ENCODE data around the gene SLC9A3. TPM values are rescaled to one million over a fixed set of nuclear protein-coding genes. Genes with fewer than 3 reads are reported as not detected.

Gene SLC9A3
- total RNA-seq, 4 donors from 2014 or later: 1.7 to 4.5 (median 2.9) TPM

- H3K27me3 ChIP-seq: peaks cover 0 to 2% (median 0%) of the 10 kb centered on the region in 3 donors
- no peaks in the 10 kb centered on the region for H3K9me3 ChIP-seq
- in situ Hi-C loops (cut with MboI; ENCODE audit: low sequenced_read_pairs in 4 of 4): no loop called here
- ATAC-seq (peak; percentile 88 to 93), DNase-seq (peak; percentile 43 to 52)
- peaks cover 18 to 22% of the 10 kb centered on the region in 2 donors for H3K4me1 ChIP-seq
- peaks cover 0 to 16% of the 10 kb centered on the region in 2 donors for H3K36me3 ChIP-seq
- no peak for TF ChIP-seq CTCF (IDR thresholded peaks at IDR 0.05 in 4 of 5, conservative IDR thresholded peaks at IDR 0.05 in 1 of 5)
- peak; percentile 67 to 77 for TF ChIP-seq POLR2A (IDR thresholded peaks at IDR 0.05)
- peak within 1 kb of the TSS; percentile 92 to 100 (median 97) for H3K4me3 ChIP-seq
- H3K27ac ChIP-seq: peak within 1 kb of the TSS; percentile 88 to 93 (median 90)
- intact Hi-C loops (cut with DNase I; ENCODE audit: low total_unique reads): loop anchor here (2.0 to 10.0 kb wide), 4 partner anchors 30 to 462 kb away; partner anchors contain the start of genes CEP72 and PDCD6
These were observed 81.7 kb downstream of the SLC9A3 start, which contains the start of gene EXOC3 for GRCh38 chr5:442335-443238. Gene EXOC3, plus strand, starts transcription at chr5:443176. Its CDS starts 3,030 bp downstream, at chr5:446206.

- ATAC-seq: no peak
- H3K4me1 ChIP-seq: peaks cover 18 to 22% of the 10 kb centered on the region in 2 donors
- no peak for DNase-seq
- intact Hi-C loops (cut with DNase I; ENCODE audit: low total_unique reads): loop anchor here (2.0 to 10.0 kb wide), 4 partner anchors 31 to 463 kb away; partner anchors contain the start of genes CEP72 and PDCD6
- peaks cover 0 to 7% (median 6%) of the 10 kb centered on the region in 3 donors for H3K27me3 ChIP-seq
- in situ Hi-C loops (cut with MboI; ENCODE audit: low sequenced_read_pairs in 4 of 4): no loop called here
- peak overlapping the region; percentile 92 to 100 (median 97) for H3K4me3 ChIP-seq
- peaks cover 0 to 10% of the 10 kb centered on the region in 2 donors for H3K36me3 ChIP-seq
- H3K9me3 ChIP-seq: no peaks in the 10 kb centered on the region
- TF ChIP-seq POLR2A (IDR thresholded peaks at IDR 0.05): no peak
- TF ChIP-seq CTCF (IDR thresholded peaks at IDR 0.05 in 4 of 5, conservative IDR thresholded peaks at IDR 0.05 in 1 of 5): no peak
- peak overlapping the region in 1 of 4 donors; percentile 90 for H3K27ac ChIP-seq
These were observed 82.3 kb downstream of the SLC9A3 start for GRCh38 chr5:441996-442334.

- Histone ChIP-seq H3K4me3 (no peak overlapping the region), H3K4me1 (peaks cover 18 to 22% of the 10 kb centered on the region in 2 donors), H3K27me3 (peaks cover 0 to 7% (median 6%) of the 10 kb centered on the region in 3 donors), H3K36me3 (no peaks in the 10 kb centered on the region), H3K9me3 (no peaks in the 10 kb centered on the region), H3K27ac (no peak overlapping the region)
- in situ Hi-C loops (cut with MboI; ENCODE audit: low sequenced_read_pairs in 4 of 4): no loop called here
- intact Hi-C loops (cut with DNase I; ENCODE audit: low total_unique reads): loop anchor here (10.0 kb wide), 3 partner anchors 166 to 464 kb away; partner anchors contain the start of genes CEP72 and PDCD6
- DNase-seq (no peak), ATAC-seq (no peak)
- TF ChIP-seq CTCF (IDR thresholded peaks at IDR 0.05 in 4 of 5, conservative IDR thresholded peaks at IDR 0.05 in 1 of 5): no peak
- no peak for TF ChIP-seq POLR2A (IDR thresholded peaks at IDR 0.05)
These were observed 83.6 kb downstream of the SLC9A3 start for GRCh38 chr5:440401-441201.

- no peak for DNase-seq
- Histone ChIP-seq H3K4me1 (peaks cover 18 to 22% of the 10 kb centered on the region in 2 donors), H3K9me3 (no peaks in the 10 kb centered on the region), H3K27ac (no peak overlapping the region), H3K27me3 (peaks cover 0 to 7% (median 6%) of the 10 kb centered on the region in 3 donors), H3K36me3 (no peaks in the 10 kb centered on the region), H3K4me3 (no peak overlapping the region)
- intact Hi-C loops (cut with DNase I; ENCODE audit: low total_unique reads): loop anchor here (10.0 kb wide), 3 partner anchors 165 to 465 kb away; partner anchors contain the start of genes CEP72 and PDCD6
- no peak for ATAC-seq
- TF ChIP-seq CTCF (IDR thresholded peaks at IDR 0.05 in 4 of 5, conservative IDR thresholded peaks at IDR 0.05 in 1 of 5) (no peak), POLR2A (IDR thresholded peaks at IDR 0.05) (no peak)
- in situ Hi-C loops (cut with MboI; ENCODE audit: low sequenced_read_pairs in 4 of 4): no loop called here
These were observed 84.6 kb downstream of the SLC9A3 start for GRCh38 chr5:439636-440035.

All from gastrocnemius medialis (tissue), 4 donors.